Mesothelial cell of epicardium (in vitro differentiated cells): Measurements from ENCODE around the gene NECAP2. TPM values are rescaled to one million over a fixed set of nuclear protein-coding genes. Genes with fewer than 3 reads are reported as not detected.
A peak's percentile ranks its signal among the peaks of the same experiment; 100 is the strongest.
"Not testable (repeated sequence)": the region's sequence is repeated elsewhere in the genome, so short reads cannot be mapped to it uniquely, and the experiment has no call there.

Experiments used
- DNase-seq, 2 experiments: peaks; one replicate each; pipeline ENCODE4 v3.0.0; 2021; ENCODE audit warnings: low spot score in 2 of 2; ENCODE audit not compliant: unreplicated experiment in 2 of 2
- H3K27ac Mint-ChIP-seq: 2 replicates; pipeline ENCODE4 v1.8.0; 2021; ENCODE audit warnings: mixed read lengths
- H3K27me3 Mint-ChIP-seq: 2 replicates; pipeline ENCODE4 v1.8.0; 2021; ENCODE audit warnings: low read depth, mixed read lengths
- H3K36me3 Mint-ChIP-seq: 2 replicates; pipeline ENCODE4 v1.8.0; 2021; ENCODE audit warnings: mixed read lengths
- H3K4me1 Mint-ChIP-seq: 2 replicates; pipeline ENCODE4 v1.8.0; 2021; ENCODE audit warnings: mixed read lengths
- H3K4me3 Mint-ChIP-seq: 2 replicates; pipeline ENCODE4 v1.8.0; 2021; ENCODE audit warnings: mild to moderate bottlenecking, moderate library complexity, mixed read lengths
- H3K9me3 Mint-ChIP-seq: 2 replicates; pipeline ENCODE4 v1.8.0; 2021; ENCODE audit warnings: mixed read lengths
- CTCF ChIP-seq: fragments of 200-600 bp; sonication (generic); IDR thresholded peaks from one replicate; pipeline ENCODE4 v1.5.0; 2021; ENCODE audit warnings: antibody characterized with exemption; ENCODE audit not compliant: unreplicated experiment
- total RNA-seq: library from RNA; stranded (reverse); gene quantifications from 3 replicates; pipeline ENCODE4 v1.2.1, GENCODE V29; 2021

NECAP2 gene
- total RNA-seq, 1 donor from 2014 or later = 43.7 TPM

- Mint-ChIP-seq H3K27me3 (no peaks in the 10 kb centered on the region), H3K4me3 (no peak overlapping the region), H3K9me3 (peaks cover 8% of the 10 kb centered on the region), H3K36me3 (no peaks in the 10 kb centered on the region), H3K4me1 (no peaks in the 10 kb centered on the region), H3K27ac (no peak overlapping the region)
- no peak for TF ChIP-seq CTCF
- DNase-seq = no peak
Observed at GRCh38 chr1:16503494-16503893, 63.0 kb downstream of the NECAP2 start.

- not testable (repeated sequence) for H3K9me3 Mint-ChIP-seq, H3K27me3 Mint-ChIP-seq
Observed at GRCh38 chr1:16505870-16506269, 65.3 kb downstream of the NECAP2 start.

GRCh38 chr1:16506364-16507136 lies 66.0 kb downstream of the NECAP2 start:
- DNase-seq, H3K27ac Mint-ChIP-seq: not testable (repeated sequence)

More at GRCh38 chr1:16505870-16506269, 65.3 kb downstream of the NECAP2 start:
- not testable (repeated sequence) for H3K4me1 Mint-ChIP-seq, DNase-seq, H3K27ac Mint-ChIP-seq, H3K4me3 Mint-ChIP-seq, H3K36me3 Mint-ChIP-seq

GRCh38 chr1:16508861-16509445 lies 68.4 kb downstream of the NECAP2 start:
- H3K9me3 Mint-ChIP-seq, H3K27ac Mint-ChIP-seq, H3K36me3 Mint-ChIP-seq, H3K4me3 Mint-ChIP-seq, H3K27me3 Mint-ChIP-seq, H3K4me1 Mint-ChIP-seq: not testable (repeated sequence)
- DNase-seq = peak in 1 of 2 experiments; percentile 52

More at GRCh38 chr1:16506364-16507136, 66.0 kb downstream of the NECAP2 start:
- not testable (repeated sequence) for H3K36me3 Mint-ChIP-seq, H3K27me3 Mint-ChIP-seq, H3K9me3 Mint-ChIP-seq, H3K4me3 Mint-ChIP-seq, H3K4me1 Mint-ChIP-seq

Other genes with a start within 250 kb of the NECAP2 start
- gene ARHGEF19, start 228.1 kb upstream of the NECAP2 start, total RNA-seq = 85.3 to 88.3 TPM (median 86.6 TPM) in 3 replicates
- 7.7 to 10.7 TPM (median 9.1 TPM) in 3 replicates for gene CPLANE2, start 203.5 kb upstream of the NECAP2 start, total RNA-seq
- gene FBXO42, start 88.2 kb upstream of the NECAP2 start, total RNA-seq = 24.4 to 28.8 TPM (median 25.5 TPM) in 3 replicates
- gene SZRD1, start 73.5 kb upstream of the NECAP2 start, total RNA-seq = 116 to 121 TPM (median 119 TPM) in 3 replicates
- gene SPATA21, start 3.3 kb upstream of the NECAP2 start, total RNA-seq = 0.16 to 0.20 TPM in 2 of 3 replicates, not detected in the other
- gene RNU1-1, start 73.6 kb downstream of the NECAP2 start, total RNA-seq = 3,774 to 3,945 TPM (median 3,937 TPM) in 3 replicates
- gene NBPF1, start 172.8 kb downstream of the NECAP2 start, total RNA-seq = 74.5 to 86.3 TPM (median 79.1 TPM) in 3 replicates
- 3,774 to 3,945 TPM (median 3,937 TPM) in 3 replicates for gene RNU1-3, start 226.2 kb downstream of the NECAP2 start, total RNA-seq